Neural cell (in vitro differentiated cells): ENCODE data around the gene XXYLT1. TPM values are rescaled to one million over a fixed set of nuclear protein-coding genes. Genes with fewer than 3 reads are reported as not detected.

Experiments
- H2AFZ ChIP-seq: fragments of 200-600, 300-800 bp; sonication (generic), shearing (Covaris generic); 2 replicates; pipeline ENCODE4 v1.6.0; 2014; ENCODE audit warnings: low read depth, mild to moderate bottlenecking, antibody characterized with exemption, low read length, moderate library complexity
- H3F3A ChIP-seq: fragments of 200-600 bp; shearing (Covaris generic); 2 replicates; pipeline ENCODE4 v1.6.1; 2016; ENCODE audit warnings: mild to moderate bottlenecking, moderate library complexity, mixed read lengths, antibody characterized with exemption, low read length; ENCODE audit not compliant: insufficient read depth, poor library complexity, severe bottlenecking
- H3K27ac ChIP-seq: fragments of 200-600, 300-800 bp; sonication (generic), shearing (Covaris generic); 2 replicates; pipeline ENCODE4 v1.5.1; 2014; ENCODE audit warnings: mild to moderate bottlenecking, low read length, moderate library complexity
- H3K27me3 ChIP-seq: fragments of 300-800, 200-600 bp; sonication (generic), shearing (Covaris generic); 2 replicates; pipeline ENCODE4 v1.6.0; 2014; ENCODE audit warnings: mild to moderate bottlenecking, low read depth, low read length, moderate library complexity; ENCODE audit not compliant: insufficient read depth
- H3K36me3 ChIP-seq: fragments of 300-800, 200-600 bp; sonication (generic), shearing (Covaris generic); 2 replicates; pipeline ENCODE4 v1.5.1; 2014; ENCODE audit warnings: mild to moderate bottlenecking, antibody characterized with exemption, low read length, moderate library complexity; ENCODE audit not compliant: insufficient read depth
- H3K4me2 ChIP-seq: fragments of 300-800, 200-600 bp; sonication (generic), shearing (Covaris generic); 2 replicates; pipeline ENCODE4 v1.6.0; 2014; ENCODE audit warnings: mild to moderate bottlenecking, low read length
- H3K4me3 ChIP-seq: fragments of 300-800, 200-600 bp; sonication (generic), shearing (Covaris generic); 2 replicates; pipeline ENCODE4 v1.5.1; 2014; ENCODE audit warnings: mild to moderate bottlenecking, low read length, moderate library complexity
- H3K79me2 ChIP-seq: fragments of 200-600 bp; shearing (Covaris generic); replicated peaks from 2 replicates; pipeline ENCODE4 v1.6.0; 2014; ENCODE audit warnings: mild to moderate bottlenecking, low read length, moderate library complexity; ENCODE audit not compliant: insufficient read depth
- H3K9ac ChIP-seq: fragments of 300-800, 200-600 bp; sonication (generic), shearing (Covaris generic); 2 replicates; pipeline ENCODE4 v1.6.1; 2016; ENCODE audit warnings: mild to moderate bottlenecking, low read length, mixed read lengths
- H3K9me2 ChIP-seq: fragments of 200-600 bp; shearing (Covaris generic); 2 replicates; pipeline ENCODE4 v1.6.1; 2016; ENCODE audit warnings: mild to moderate bottlenecking, low read length, mixed read lengths; ENCODE audit not compliant: insufficient read depth
- H3K9me3 ChIP-seq: fragments of 200-600, 300-800 bp; sonication (generic), shearing (Covaris generic); 2 replicates; pipeline ENCODE4 v1.6.1; 2016; ENCODE audit warnings: mild to moderate bottlenecking, mixed run types, low read length, moderate library complexity, mixed read lengths
- H4K20me1 ChIP-seq: fragments of 200-600 bp; shearing (Covaris generic); 2 replicates; pipeline ENCODE4 v1.6.1; 2016; ENCODE audit warnings: mild to moderate bottlenecking, mixed run types; ENCODE audit not compliant: insufficient read depth
- CTCF ChIP-seq: fragments of 450-650 bp; IDR thresholded peaks from 2 replicates; pipeline ENCODE4 v1.5.1; 2014; ENCODE audit warnings: antibody characterized with exemption, mild to moderate bottlenecking, moderate library complexity; ENCODE audit not compliant: poor library complexity, severe bottlenecking
- EP300 ChIP-seq: fragments of 450-650 bp; conservative IDR thresholded peaks from 2 replicates; pipeline ENCODE4 v1.6.1; 2014; ENCODE audit warnings: antibody characterized with exemption, mild to moderate bottlenecking, moderate library complexity; ENCODE audit not compliant: poor library complexity, severe bottlenecking
- EZH2 ChIP-seq: fragments of 200-600, 300-800 bp; shearing (Covaris generic), sonication (generic); IDR thresholded peaks from 2 replicates; pipeline ENCODE4 v1.6.1; 2014; ENCODE audit warnings: antibody characterized with exemption, low read length, borderline replicate concordance, mild to moderate bottlenecking; ENCODE audit not compliant: insufficient read depth, poor library complexity, severe bottlenecking
- MXI1 ChIP-seq: fragments of 450-650 bp; conservative IDR thresholded peaks from 2 replicates; pipeline ENCODE4 v1.6.1; 2014; ENCODE audit warnings: antibody characterized with exemption, mild to moderate bottlenecking; ENCODE audit not compliant: poor library complexity, severe bottlenecking
- POLR2AphosphoS5 ChIP-seq: IDR thresholded peaks from 2 replicates; pipeline ENCODE4 v1.6.1; 2012
- RAD21 ChIP-seq: fragments of 450-650 bp; conservative IDR thresholded peaks from 2 replicates; pipeline ENCODE4 v1.6.1; 2014; ENCODE audit warnings: antibody characterized with exemption, mild to moderate bottlenecking, moderate library complexity
- REST ChIP-seq: IDR thresholded peaks from 2 replicates; pipeline ENCODE4 v1.6.1; 2012; ENCODE audit warnings: borderline replicate concordance
- SMC3 ChIP-seq: fragments of 450-650 bp; conservative IDR thresholded peaks from 2 replicates; pipeline ENCODE4 v1.6.1; 2014; ENCODE audit warnings: antibody characterized with exemption, mild to moderate bottlenecking, moderate library complexity; ENCODE audit not compliant: poor library complexity
- TAF1 ChIP-seq: IDR thresholded peaks from 2 replicates; pipeline ENCODE4 v1.6.1; 2012; ENCODE audit warnings: low read depth
- polyA plus RNA-seq: library from polyadenylated mRNA; depleted of rRNA; stranded (reverse); fragments of >200 nt; gene quantifications from 2 replicates; pipeline ENCODE4 v1.2.3, GENCODE V29; 2014

Gene XXYLT1
- polyA plus RNA-seq, 1 donor from 2014 or later = 25.4 TPM

- no peaks in the 10 kb centered on the region for H3K79me2 ChIP-seq
- no peaks in the 10 kb centered on the region for H3K9me3 ChIP-seq
- no peak overlapping the region for H3K4me3 ChIP-seq
- H2AFZ ChIP-seq = no peak overlapping the region
- no peaks in the 10 kb centered on the region for H4K20me1 ChIP-seq
- no peaks in the 10 kb centered on the region for H3K36me3 ChIP-seq
- H3K9ac ChIP-seq = no peak overlapping the region
- H3K27me3 ChIP-seq = no peaks in the 10 kb centered on the region
- TF ChIP-seq SMC3 (no peak), EZH2 (no peak), POLR2AphosphoS5 (no peak), REST (no peak), MXI1 (no peak), RAD21 (no peak), TAF1 (no peak), CTCF (no peak), EP300 (no peak)
- H3K27ac ChIP-seq = peak overlapping the region; percentile 43
- H3F3A ChIP-seq = no peaks in the 10 kb centered on the region
- H3K9me2 ChIP-seq = no peaks in the 10 kb centered on the region
- H3K4me2 ChIP-seq = no peak overlapping the region
These were observed 142.5 kb downstream of the XXYLT1 start for GRCh38 chr3:195128255-195129071.

- no peak overlapping the region for H3K4me3 ChIP-seq
- no peak overlapping the region for H3K27ac ChIP-seq
- no peak overlapping the region for H2AFZ ChIP-seq
- no peak overlapping the region for H3K4me2 ChIP-seq
- H3K9me3 ChIP-seq = no peaks in the 10 kb centered on the region
- H3K27me3 ChIP-seq = no peaks in the 10 kb centered on the region
- no peaks in the 10 kb centered on the region for H3K79me2 ChIP-seq
- no peaks in the 10 kb centered on the region for H3K36me3 ChIP-seq
- H3K9ac ChIP-seq = no peak overlapping the region
- no peaks in the 10 kb centered on the region for H3K9me2 ChIP-seq
- TF ChIP-seq POLR2AphosphoS5 = no peak
- no peak for TF ChIP-seq EP300
- TF ChIP-seq CTCF = no peak
- TF ChIP-seq EZH2 = no peak
- TF ChIP-seq TAF1 = no peak
- no peak for TF ChIP-seq MXI1
- no peak for TF ChIP-seq SMC3
- TF ChIP-seq RAD21 = no peak
- TF ChIP-seq REST = no peak
- no peaks in the 10 kb centered on the region for H3F3A ChIP-seq
- no peaks in the 10 kb centered on the region for H4K20me1 ChIP-seq
These were observed 144.8 kb downstream of the XXYLT1 start for GRCh38 chr3:195126056-195126605.
